ENCODE measurements around the gene TMC8.
"Not testable (repeated sequence)": the region's sequence is repeated elsewhere in the genome, so short reads cannot be mapped to it uniquely, and the experiment has no call there.

Gene TMC8

DNA sequence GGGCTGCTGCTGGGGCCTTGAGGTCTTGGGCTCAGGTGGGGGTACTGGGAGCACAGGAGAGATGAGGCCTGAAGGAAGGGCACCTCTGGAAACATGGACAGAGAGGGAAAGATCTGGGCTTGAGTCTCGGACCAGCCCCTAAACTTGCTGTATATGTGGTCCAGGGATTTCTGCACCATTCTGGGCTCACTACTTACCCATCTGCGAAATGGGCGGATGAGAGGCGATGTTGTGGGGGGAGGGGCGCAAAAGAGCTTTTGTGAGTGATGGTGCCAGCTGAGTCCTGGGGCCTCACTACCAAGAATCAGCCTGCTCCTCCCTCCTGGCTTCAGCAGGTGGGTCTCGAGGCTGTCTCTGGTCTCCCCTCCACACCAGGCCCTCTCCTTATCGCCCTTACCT, 15.9 kb downstream of the TMC8 start:
- no peak for DNase-seq (ENCODE audit: low read depth)
- H3K4me3 ChIP-seq (ENCODE audit: low read depth, low read length), result no peak overlapping the region

DNA sequence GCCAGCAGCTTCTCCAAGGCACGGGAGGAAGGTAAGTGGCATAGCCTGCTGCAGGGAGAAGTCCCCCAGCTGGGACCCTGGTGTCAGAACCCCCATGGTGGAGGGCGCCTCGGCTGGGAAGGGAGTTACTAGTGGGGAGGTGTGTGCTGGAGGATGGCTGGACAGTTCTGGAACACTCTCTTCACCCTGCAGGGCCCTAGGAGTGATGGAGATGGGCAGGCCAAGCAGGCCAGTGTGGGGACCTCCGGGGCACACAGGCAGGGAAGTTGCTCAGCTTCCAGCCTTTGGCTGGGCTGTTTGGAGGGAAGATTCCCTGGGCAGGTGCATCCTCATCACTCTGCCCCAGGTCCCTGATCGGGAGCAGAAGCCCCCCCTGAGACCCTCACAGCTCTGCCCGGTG, 16.3 kb downstream of the TMC8 start:
- H3K4me3 ChIP-seq (ENCODE audit: low read depth, low read length), result no peak overlapping the region
- no peak for DNase-seq (ENCODE audit: low read depth)

DNA sequence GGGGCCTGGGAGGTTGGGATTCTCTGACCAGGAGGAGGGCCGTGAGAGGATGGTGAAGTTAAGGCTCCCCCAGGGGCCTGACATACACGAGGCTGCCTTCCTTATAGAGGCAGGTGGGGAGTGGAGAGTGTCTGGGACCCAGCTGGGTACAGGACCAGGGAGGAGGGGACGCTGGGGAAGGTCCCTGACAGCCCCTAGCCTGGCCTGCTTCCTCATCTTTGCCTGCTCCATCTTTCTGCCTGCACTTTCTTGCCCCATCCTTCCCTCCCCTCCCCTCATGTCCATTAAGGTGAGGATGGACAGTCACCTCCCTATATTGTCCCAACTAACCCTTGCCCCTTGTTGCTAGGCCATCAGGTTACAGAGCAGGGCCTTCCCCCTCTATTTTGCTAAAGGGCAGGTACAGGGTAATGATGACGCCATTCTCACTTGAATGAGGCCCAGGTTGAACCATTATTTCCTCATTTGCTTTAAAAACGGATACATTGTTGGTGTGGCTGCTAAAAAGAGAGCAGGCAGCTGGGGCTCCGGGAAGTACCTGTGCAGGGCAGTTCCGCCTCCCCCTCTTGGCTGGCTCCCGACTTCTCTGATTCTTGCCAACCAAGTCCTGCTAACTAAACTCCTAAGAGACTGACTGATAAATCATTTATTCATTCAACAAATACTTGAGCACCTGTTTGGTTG, 16.9 kb downstream of the TMC8 start:
- DNase-seq (ENCODE audit: low read depth), result no peak
- H3K4me3 ChIP-seq (ENCODE audit: low read depth, low read length), result no peak overlapping the region

DNA sequence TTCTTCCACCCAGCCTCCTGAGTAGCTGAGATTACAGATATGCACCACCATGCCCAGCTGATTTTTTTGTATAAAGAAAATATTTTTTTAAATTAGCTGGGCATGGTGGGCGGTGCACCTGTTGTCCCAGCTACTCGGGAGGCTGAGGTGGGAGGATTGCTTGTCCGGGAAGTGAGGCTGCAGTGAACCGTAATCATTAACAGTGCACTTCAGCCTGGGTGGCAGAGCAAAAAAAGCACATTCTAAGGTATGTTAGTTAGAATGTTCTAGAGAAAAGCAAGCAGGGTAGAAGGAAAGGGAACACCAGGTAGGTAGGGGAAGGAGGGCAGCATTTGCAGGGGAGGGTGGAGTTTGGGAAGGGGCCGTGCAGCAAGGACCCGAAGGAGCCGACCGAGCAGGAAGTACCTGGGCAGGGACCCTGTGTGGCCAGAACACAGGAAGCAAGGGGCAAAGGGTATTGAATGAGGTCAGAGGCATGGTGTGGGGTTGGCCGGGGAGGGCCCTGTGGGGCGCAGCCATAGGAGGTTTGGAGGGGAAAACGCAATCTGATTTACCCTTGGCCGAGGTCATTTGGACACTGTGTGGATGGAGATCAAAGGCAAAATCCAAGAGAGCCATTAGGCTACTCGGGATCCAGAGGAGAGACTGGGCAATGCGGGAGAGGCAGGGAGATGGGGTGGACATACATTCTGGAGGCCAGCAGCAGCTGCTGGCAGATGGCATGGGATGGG, 17.9 kb downstream of the TMC8 start:
- DNase-seq (ENCODE audit: low read depth), result no peak
- no peak overlapping the region for H3K4me3 ChIP-seq (ENCODE audit: low read depth, low read length)

DNA sequence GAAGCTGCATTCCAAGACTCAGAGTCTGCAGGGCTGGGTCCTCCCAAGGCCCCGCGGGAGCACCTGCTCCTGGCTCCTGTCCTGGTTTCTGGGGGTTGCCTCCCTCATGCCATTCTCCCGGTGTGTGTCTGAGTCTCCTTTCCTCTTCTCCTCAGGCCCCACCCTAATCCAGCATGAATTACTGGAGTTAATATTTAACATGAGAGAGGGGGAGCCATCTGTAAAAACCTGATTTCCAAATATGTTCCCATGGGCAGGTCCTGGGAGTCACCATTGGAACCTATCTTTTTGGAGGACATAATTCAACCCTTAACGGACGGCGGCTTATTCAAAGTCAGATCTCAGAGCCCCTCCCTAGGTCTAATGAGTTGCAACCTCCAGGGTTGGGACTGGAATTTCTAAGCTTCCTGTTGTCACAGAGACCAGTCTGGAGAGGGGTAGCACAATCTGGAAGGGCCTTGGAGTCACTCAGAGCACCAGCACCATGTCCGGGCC, 21.0 kb downstream of the TMC8 start:
- DNase-seq (ENCODE audit: low read depth), result no peak
- no peak overlapping the region for H3K4me3 ChIP-seq (ENCODE audit: low read depth, low read length)

DNA sequence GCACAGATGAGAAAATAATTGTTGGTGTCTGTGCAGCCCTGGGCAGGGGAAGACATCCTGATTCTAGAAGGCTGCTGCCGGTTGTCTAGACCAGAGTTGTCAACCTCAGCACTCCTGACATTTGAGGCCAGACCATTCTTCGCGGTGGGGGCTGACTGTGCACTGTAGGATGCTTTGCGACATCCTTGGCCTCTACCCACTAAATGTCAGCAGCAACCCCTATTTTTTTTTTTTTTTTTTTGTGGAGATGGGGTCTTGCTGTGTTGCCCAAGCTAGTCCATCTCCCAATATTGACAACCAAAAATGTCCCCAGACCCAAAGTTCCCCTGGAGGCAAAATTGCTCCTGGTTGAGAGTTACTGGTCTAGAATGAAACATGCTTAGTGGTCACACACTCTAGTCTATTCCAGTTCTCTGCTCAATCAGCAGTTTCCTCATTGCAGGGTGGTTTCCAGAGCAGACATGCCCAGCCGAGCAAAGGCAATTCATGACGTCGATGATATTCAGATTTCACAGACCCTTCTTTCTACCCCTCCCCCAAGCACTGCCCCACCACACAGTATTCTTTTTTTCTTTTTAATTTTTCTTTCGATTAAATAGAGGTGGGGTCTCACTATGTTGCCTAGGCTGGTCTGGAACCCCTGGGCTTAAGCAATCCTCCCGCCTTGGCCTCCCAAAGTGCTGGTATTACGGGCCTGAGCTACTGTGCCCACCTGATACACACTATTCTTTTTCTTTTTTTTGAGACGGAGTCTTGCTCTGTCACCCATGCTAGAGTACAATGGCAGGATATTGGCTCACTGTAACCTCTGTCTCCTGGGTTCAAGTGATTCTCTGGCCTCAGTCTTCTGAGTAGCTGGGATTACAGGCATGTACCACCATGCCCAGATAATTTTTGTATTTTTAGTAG, 24.6 kb downstream of the TMC8 start:
- no peak for DNase-seq (ENCODE audit: low read depth)

DNA sequence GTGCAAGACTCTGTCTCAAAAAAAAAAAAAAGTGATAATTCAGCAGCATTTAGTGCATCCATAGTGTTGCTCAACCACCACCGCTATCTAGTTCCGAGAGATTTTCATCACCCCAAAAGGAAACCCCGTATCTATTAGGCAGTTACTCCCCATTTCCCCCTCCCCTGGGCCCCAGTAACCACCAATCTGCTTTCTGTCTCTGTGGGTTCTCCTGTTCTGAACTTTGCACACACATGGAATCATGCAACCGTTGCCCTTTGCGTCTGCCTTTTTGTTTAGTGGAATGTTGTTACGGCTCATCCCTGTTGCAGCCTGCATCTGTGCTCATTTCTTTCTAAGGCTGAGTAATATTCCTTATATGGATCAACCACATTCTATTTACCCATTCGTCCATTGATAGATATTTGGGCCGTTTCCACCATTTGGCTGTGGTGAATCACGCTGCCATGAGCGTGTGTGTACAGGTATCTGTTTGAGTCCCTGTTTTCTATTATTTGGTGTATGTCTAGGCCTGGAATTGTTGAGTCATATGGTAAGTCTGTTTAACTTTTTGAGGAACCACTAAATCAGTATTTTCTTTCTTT, 29.1 kb downstream of the TMC8 start:
- DNase-seq (ENCODE audit: low read depth), result peak; percentile 9
- H3K4me3 ChIP-seq (ENCODE audit: low read depth, low read length), result no peak overlapping the region

More for the DNA sequence above, 24.6 kb downstream of the TMC8 start:
- H3K4me3 ChIP-seq (ENCODE audit: low read depth, low read length), result no peak overlapping the region

DNA sequence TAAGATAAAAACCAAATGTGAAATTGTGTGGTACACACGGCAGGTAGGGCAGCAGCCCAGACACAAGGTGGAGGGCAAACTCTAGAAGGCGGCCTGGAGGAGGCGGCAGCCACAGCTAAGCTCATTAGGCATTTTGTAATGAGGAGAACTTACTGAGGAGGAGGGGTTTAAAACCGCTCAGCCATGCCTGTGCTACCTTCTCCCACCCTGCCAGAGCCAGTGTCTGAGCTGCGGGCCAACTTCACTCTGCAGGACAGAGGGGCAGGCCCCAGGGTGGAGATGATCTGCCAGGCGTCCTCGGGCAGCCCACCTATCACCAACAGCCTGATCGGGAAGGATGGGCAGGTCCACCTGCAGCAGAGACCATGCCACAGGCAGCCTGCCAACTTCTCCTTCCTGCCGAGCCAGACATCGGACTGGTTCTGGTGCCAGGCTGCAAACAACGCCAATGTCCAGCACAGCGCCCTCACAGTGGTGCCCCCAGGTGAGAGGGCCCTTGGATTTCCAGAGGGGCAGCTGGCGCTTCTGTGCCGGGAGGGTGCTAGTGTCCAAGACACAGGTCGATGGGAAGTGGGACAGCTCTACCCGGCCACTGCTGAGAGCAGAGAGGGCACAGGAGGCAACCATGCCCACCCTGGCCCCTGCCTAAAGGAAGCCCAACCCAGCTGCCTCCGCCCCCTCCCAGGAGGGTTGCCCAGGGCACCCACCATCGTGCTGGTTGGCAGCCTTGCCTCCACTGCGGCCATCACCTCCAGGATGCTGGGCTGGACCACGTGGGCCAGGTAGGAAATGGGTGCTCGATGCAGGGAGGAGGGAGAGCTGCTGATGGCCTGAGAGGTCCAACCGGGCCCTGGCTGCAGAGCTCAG, 33.5 kb downstream of the TMC8 start:
- DNase-seq (ENCODE audit: low read depth), result no peak
- no peak overlapping the region for H3K4me3 ChIP-seq (ENCODE audit: low read depth, low read length)

DNA sequence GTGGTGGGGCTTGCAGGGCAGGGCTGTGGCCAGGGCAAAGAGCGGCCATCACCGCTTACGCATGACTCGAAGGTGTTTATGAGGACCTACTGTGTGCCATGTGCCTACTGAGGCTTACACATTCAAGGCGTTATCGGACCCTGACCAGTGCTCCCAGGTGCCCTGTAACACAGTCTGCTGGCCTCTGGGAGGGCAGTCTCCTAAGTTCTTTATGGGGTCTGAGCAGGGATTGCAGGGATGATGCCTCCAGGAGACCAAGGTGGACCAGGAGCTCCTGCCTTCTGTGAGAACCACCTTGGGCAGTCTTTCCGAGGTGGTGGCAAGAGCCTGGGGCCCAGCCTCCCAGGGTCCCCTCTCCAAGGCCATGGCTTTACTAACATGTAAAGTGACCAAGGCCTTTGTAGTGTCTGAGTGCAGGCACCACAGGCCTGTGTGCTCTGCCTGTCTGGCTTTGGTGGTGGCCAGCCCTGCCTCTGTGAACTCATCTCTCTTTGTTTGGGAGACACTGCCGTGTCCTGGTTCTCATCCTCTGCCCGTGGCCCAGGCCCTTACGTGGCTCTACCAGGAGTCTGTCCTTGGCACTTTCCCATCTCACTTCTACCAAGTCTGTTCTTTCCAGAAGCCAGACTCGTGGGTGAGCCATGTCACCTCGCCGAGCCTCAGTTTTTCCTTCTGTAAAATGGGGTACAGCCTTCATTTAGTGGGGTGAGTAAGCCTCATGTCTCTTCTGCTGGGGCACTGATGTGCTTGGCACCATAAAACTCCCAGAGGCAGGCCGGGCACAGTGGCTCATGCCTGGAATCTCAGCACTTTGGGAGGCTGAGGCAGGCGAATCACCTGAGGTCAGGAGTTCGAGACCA, 34.4 kb downstream of the TMC8 start:
- no peak overlapping the region for H3K4me3 ChIP-seq (ENCODE audit: low read depth, low read length)

DNA sequence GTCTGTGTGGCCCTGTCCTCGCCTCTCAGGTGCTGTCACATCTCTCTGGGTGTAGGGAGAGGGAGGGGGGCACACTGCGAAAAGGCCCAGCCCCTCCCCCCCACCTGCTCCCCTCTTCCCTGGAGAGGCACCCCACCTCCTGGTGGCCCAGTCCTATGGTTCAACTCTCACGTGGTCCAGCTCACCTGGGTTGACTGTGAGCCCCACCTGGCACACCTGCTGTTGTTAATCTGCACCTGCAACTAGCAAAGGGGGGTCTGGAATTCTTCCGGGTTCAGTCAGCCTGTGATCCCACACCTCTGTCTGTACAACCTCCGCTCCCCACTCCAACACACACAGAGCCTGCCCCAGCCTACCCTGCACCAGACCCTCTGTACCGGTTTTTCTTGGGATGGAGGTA, 35.8 kb downstream of the TMC8 start:
- DNase-seq (ENCODE audit: low read depth), result no peak
- no peak overlapping the region for H3K4me3 ChIP-seq (ENCODE audit: low read depth, low read length)

More for the DNA sequence above, 34.4 kb downstream of the TMC8 start:
- no peak for DNase-seq (ENCODE audit: low read depth)

DNA sequence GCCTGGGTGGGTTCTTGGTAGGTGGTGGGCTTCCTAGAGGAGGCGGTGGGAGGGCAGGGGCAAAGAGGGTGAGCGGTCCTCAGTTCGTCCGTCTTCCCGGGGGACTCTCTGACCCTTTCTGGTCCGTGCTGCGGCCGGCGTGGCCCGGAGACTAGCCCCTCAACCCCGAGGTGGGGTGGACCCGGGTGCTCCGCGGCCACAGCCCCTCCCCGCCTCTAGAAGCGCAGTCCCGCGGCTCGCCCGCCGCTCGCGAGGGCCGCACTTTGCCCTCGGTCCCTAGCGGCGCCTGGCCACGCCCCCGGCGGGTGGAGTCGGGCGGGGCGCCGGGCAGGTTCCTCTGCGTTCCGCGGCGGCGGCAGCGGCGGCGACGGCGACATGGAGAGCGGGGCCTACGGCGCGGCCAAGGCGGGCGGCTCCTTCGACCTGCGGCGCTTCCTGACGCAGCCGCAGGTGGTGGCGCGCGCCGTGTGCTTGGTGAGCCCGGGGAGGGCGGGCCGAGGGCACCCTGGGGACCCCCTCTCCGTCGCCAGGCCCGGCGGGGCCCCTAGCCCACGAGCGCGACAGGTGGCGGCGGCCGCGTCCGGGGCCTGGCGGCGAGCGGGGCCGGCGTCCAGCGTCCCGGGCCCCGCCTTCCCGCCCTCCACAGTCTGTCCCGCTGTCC, 37.8 kb downstream of the TMC8 start, which contains the start of gene SYNGR2:
SYNGR2 (plus strand) TSS at position 340 of the 661 bp plus-strand sequence; CDS start at position 376, 36 bp downstream.
- DNase-seq (ENCODE audit: low read depth), result no peak
- H3K4me3 ChIP-seq (ENCODE audit: low read depth, low read length), result peak within 1 kb of the TSS; percentile 45

DNA sequence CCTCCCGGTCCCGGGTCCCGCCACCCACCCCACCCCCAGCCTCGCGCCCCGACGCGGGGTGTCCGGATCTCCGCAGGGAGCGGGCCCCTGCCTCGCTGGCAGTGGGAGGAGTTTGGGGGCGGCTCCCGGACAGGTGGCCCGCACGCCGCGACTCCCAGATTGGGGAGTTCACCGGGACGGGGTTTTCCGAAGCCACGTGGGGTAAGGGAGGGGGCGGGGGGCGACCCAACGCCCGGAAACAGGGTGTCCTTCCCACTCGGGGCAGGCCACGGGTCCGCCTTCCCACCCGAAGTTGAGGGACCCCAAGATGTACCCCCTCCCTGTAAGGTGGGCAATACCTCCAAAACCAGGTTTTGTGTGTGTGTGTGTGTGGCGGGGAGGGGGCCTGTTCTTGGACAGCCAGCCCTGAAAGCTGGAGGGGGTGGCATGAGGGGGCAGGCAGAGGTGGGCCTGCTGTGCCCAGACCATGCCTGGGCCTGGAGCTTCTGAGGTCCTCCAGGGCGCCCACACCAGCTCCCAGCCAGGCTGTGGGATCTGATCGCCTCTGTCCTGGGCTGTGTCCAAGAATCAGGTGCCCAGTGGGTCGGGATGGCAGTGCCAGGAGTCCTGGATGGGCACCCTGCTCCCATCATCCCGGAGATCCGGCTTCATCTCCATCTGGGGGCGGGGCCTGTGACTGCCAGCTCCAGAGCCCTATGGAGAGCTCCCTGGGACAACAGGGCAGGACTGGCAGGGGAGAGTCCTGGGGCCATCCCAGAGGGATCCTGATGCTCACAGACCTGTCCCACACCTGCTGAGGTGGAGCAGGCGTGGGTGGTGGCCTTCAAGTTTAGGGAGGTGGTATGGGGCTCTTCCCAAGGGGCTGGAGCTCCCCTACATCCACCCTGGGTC, 38.6 kb downstream of the TMC8 start:
- no peak for DNase-seq (ENCODE audit: low read depth)
- H3K4me3 ChIP-seq (ENCODE audit: low read depth, low read length), result peak overlapping the region; percentile 45

DNA sequence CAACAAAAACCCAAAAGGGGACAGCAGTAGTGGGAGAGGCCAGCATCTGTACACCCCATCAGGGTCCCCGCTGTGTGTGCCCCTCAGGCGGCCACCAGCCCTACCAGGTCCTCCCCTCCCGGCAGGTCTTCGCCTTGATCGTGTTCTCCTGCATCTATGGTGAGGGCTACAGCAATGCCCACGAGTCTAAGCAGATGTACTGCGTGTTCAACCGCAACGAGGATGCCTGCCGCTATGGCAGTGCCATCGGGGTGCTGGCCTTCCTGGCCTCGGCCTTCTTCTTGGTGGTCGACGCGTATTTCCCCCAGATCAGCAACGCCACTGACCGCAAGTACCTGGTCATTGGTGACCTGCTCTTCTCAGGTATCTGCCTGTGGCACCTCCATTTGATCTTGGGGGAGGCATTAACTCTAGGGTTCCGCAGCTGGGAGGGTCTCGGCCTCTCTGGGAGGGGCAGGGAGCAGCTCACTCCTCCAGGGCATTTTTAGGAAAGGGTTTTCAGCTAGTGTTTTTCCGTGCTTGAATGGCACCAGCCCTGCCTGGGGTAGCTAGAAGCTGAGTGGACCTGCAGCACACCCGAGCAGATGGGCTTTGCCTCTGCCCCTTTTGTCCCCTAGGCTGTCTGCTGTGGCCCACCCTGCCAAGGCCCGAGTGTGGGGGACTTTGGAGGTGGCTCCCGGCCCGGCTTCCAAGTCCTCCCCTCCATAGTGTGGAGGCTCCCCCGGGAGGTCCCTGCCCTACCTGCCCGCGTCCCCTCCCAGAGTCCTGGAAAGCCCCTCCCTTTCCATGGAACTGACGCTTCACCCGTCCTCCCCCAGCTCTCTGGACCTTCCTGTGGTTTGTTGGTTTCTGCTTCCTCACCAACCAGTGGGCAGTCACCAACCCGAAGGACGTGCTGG, 40.4 kb downstream of the TMC8 start:
- no peak for DNase-seq (ENCODE audit: low read depth)
- no peak overlapping the region for H3K4me3 ChIP-seq (ENCODE audit: low read depth, low read length)

DNA sequence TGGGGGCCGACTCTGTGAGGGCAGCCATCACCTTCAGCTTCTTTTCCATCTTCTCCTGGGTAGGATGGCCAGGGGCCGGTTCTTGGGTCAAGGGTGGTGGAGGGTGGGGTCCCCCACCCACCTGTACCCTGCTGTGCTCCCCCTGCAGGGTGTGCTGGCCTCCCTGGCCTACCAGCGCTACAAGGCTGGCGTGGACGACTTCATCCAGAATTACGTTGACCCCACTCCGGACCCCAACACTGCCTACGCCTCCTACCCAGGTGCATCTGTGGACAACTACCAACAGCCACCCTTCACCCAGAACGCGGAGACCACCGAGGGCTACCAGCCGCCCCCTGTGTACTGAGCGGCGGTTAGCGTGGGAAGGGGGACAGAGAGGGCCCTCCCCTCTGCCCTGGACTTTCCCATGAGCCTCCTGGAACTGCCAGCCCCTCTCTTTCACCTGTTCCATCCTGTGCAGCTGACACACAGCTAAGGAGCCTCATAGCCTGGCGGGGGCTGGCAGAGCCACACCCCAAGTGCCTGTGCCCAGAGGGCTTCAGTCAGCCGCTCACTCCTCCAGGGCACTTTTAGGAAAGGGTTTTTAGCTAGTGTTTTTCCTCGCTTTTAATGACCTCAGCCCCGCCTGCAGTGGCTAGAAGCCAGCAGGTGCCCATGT, 41.1 kb downstream of the TMC8 start:
- not testable (repeated sequence) for DNase-seq (ENCODE audit: low read depth); H3K4me3 ChIP-seq (ENCODE audit: low read depth, low read length)

Data from skeletal muscle cell (primary cell).